ENCODE measurements around the gene ASIC3.

Gene ASIC3

DNA sequence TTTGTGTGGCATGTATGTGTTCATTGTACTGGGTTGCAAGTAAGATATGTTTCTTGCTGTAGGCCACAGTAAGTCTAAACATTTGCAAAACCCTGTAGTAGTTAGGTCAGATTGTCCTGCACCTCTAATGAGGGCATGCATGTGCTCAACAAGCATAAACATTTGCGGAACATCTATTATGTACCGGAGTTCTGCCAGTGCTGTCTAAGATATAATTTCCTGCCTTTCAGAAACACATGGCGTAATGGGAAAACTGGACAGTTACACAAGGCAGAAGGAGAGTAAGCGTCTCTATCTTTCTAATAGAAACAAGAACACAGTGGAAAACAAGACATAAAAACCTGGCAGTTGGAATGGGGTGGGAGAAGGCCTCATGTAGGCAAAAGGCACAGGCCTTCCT lies 17.3 kb upstream of the ASIC3 start:
- Histone ChIP-seq H3K27ac (no peak overlapping the region), H3K9me3 (no peaks in the 10 kb centered on the region), H3K27me3 (no peaks in the 10 kb centered on the region), H3K36me3 (peaks cover 12 to 42% (median 24%) of the 10 kb centered on the region in 3 donors), H3K4me3 (no peak overlapping the region), H3K4me1 (peaks cover 0 to 12% (median 4%) of the 10 kb centered on the region in 4 donors)
- intact Hi-C loops (cut with DNase I; ENCODE audit: low total_unique reads): no loop called here
- no peak for DNase-seq
- TF ChIP-seq, protein P1, sequence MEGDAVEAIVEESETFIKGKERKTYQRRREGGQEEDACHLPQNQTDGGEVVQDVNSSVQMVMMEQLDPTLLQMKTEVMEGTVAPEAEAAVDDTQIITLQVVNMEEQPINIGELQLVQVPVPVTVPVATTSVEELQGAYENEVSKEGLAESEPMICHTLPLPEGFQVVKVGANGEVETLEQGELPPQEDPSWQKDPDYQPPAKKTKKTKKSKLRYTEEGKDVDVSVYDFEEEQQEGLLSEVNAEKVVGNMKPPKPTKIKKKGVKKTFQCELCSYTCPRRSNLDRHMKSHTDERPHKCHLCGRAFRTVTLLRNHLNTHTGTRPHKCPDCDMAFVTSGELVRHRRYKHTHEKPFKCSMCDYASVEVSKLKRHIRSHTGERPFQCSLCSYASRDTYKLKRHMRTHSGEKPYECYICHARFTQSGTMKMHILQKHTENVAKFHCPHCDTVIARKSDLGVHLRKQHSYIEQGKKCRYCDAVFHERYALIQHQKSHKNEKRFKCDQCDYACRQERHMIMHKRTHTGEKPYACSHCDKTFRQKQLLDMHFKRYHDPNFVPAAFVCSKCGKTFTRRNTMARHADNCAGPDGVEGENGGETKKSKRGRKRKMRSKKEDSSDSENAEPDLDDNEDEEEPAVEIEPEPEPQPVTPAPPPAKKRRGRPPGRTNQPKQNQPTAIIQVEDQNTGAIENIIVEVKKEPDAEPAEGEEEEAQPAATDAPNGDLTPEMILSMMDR (IDR thresholded peaks at IDR 0.05): no peak

DNA sequence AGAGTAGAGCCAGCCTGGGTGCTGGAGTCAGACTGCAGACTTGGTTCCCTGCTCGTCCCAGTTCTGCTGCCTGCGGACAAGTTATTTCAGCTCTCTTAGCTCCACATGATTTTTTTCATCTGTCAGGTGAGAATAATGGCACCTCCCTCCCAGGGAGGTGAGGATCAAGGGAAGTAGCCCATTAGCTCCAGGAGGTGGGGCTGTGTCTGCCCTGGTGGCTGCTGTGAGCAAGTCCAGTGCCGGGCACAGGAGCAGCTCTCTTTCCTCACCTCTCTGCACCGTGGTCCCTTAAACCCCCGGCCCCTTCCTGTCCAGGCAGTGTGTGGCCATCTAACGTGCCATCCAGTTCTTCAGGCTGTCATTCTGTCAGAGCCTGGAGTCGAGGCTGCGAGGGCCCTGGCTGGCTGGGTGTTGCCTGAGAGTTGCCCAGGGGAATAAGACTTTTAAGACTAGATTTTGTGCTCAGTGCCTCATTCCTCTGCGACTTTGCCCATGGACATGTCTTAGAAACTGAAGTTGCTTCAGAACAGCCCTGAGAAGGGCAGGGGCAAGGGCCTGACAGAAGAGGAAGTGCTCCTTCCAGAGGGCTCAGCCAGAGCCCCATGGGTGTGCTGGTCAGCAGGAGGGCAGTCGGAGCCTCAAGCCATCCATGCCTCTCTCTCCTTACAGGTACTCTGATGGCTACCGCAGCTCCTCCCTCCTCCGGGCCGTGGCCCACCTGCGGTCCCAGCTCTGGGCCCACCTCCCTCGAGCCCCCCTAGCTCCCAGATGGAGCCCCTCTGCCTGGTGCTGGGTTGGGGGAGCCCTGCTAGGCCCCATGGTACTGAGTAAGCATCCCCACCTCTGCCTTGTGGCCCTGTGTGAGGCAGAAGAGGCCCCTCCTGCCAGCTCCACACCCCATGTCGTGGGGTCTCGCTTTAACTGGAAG lies 15.1 kb upstream of the ASIC3 start:
- Histone ChIP-seq H3K9me3 (no peaks in the 10 kb centered on the region), H3K27ac (no peak overlapping the region), H3K4me3 (no peak overlapping the region), H3K36me3 (peaks cover 12 to 58% (median 36%) of the 10 kb centered on the region in 3 donors), H3K27me3 (no peaks in the 10 kb centered on the region), H3K4me1 (peaks cover 0 to 12% (median 2%) of the 10 kb centered on the region in 4 donors)
- TF ChIP-seq, protein P1 (IDR thresholded peaks at IDR 0.05): no peak
- intact Hi-C loops (cut with DNase I; ENCODE audit: low total_unique reads): no loop called here
- DNase-seq: no peak

DNA sequence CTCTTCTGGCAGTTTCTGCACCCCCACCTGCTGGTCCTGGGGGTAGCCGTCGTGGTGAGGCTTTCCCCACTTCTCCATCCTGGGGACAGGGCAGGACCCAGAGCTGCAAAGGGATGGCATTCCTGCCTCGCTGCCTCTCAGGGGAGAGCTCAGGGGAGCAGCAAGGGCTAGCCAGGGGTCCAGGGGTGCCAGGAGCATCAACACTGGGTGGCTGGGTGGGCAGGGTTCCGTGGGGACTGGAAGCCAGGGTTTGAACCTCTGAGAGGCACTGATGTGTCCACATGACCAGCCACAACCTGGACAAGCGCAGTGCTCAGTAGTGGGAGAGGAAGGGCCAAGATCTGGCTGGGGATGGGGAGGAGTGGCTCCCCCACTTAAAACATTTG lies 14.5 kb upstream of the ASIC3 start:
- TF ChIP-seq, protein P1 (IDR thresholded peaks at IDR 0.05): no peak
- no peak for DNase-seq
- H3K4me3 ChIP-seq: no peak overlapping the region
- H3K27me3 ChIP-seq: no peaks in the 10 kb centered on the region
- no peak overlapping the region for H3K27ac ChIP-seq
- H3K9me3 ChIP-seq: no peaks in the 10 kb centered on the region
- peaks cover 12 to 58% (median 36%) of the 10 kb centered on the region in 3 donors for H3K36me3 ChIP-seq
- peaks cover 0 to 16% (median 7%) of the 10 kb centered on the region in 4 donors for H3K4me1 ChIP-seq
- intact Hi-C loops (cut with DNase I; ENCODE audit: low total_unique reads): no loop called here

DNA sequence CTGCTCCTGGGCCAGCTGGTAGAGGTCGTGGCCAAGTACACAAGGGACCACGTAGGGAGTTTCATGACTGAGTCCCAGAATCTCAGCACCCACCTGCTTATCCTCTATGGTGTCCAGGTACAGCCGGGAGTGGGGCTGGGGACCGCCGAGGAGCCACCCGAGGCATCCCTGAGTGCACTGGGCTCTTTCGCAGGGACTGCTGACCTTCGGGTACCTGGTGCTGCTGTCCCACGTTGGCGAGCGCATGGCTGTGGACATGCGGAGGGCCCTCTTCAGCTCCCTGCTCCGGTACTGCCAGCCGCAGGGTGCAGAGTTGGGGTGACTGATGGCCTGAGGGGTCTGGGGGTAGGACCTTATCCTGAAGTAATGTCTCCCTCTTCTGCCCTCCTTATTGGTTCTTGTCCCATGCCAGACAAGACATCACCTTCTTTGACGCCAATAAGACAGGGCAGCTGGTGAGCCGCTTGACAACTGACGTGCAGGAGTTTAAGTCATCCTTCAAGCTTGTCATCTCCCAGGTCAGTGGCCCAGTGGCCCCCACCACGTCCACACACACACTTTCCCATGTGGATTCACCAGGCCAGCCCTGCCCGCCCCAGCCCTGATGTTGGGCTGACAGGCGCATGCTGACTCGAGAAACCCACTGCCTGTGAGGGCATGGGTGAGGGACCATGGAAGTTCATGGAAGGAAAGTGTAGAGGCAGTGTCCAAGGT lies 13.9 kb upstream of the ASIC3 start:
- Histone ChIP-seq H3K36me3 (peaks cover 12 to 58% (median 36%) of the 10 kb centered on the region in 3 donors), H3K27ac (no peak overlapping the region), H3K27me3 (no peaks in the 10 kb centered on the region), H3K9me3 (no peaks in the 10 kb centered on the region), H3K4me1 (peaks cover 0 to 16% (median 9%) of the 10 kb centered on the region in 4 donors), H3K4me3 (no peak overlapping the region)
- DNase-seq: no peak
- TF ChIP-seq, protein P1 (IDR thresholded peaks at IDR 0.05): no peak
- intact Hi-C loops (cut with DNase I; ENCODE audit: low total_unique reads): loop anchor here (5.0 kb wide), 1 partner anchor 78 kb away; no protein-coding TSS in a partner anchor

DNA sequence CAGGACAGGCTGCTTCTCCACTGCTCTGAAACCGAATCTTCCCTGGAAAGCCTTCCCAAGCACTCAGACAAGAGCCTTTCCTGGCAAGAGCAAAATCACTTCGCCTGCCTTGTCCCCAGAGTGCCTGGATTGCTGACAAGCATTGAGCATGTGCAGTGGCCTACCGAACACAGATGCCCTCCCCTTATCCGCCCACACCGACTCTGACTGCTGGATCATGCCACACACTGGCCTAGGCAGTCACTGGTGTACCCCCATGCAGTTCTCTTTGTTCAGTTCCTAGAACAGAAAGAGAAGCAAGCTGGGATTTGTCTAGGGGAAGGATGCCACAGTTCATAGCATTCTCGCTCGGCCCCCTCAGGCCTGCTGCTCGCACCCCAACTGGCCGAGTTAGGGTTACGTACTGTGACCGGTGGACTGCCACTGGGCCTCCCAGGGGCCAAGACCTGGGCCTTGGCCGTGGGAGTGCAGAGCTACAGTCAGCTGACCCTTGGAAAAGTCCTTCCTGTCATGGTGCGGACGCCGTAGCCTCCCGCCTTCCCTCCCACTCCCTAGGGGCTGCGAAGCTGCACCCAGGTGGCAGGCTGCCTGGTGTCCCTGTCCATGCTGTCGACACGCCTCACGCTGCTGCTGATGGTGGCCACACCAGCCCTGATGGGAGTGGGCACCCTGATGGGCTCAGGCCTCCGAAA lies 13.2 kb upstream of the ASIC3 start:
- Histone ChIP-seq H3K27ac (no peak overlapping the region), H3K36me3 (peaks cover 12 to 58% (median 36%) of the 10 kb centered on the region in 3 donors), H3K27me3 (no peaks in the 10 kb centered on the region), H3K4me3 (no peak overlapping the region), H3K9me3 (no peaks in the 10 kb centered on the region), H3K4me1 (peaks cover 0 to 14% (median 11%) of the 10 kb centered on the region in 4 donors)
- no peak for DNase-seq
- TF ChIP-seq, protein P1 (IDR thresholded peaks at IDR 0.05): no peak
- intact Hi-C loops (cut with DNase I; ENCODE audit: low total_unique reads): loop anchor here (5.0 kb wide), 1 partner anchor 77 kb away; no protein-coding TSS in a partner anchor
